GM06990 (cell line): ENCODE results near the gene NCR2.

Experiments used
- DNase-seq: peaks from one replicate; pipeline ENCODE4 v3.0.0-alpha.2; 2011; ENCODE audit not compliant: insufficient read length; ENCODE audit errors: extremely low read depth
- H3K27me3 ChIP-seq: replicated peaks from 2 replicates; pipeline ENCODE4 v1.6.0; 2011; ENCODE audit warnings: low read length; ENCODE audit not compliant: control insufficient read depth, insufficient read depth
- H3K36me3 ChIP-seq: 2 replicates; pipeline ENCODE4 v1.5.1; 2011; ENCODE audit warnings: low read length; ENCODE audit not compliant: control insufficient read depth, insufficient read depth
- H3K4me3 ChIP-seq: replicated peaks from 2 replicates; pipeline ENCODE4 v1.5.1; 2011; ENCODE audit warnings: low read depth, mild to moderate bottlenecking, control low read depth, low read length
- TF ChIP-seq, protein P1 (sequence below): IDR thresholded peaks from 2 replicates; pipeline ENCODE4 v1.5.1; 2011; ENCODE audit warnings: low read length, control low read depth, mild to moderate bottlenecking, inconsistent platforms; ENCODE audit not compliant: insufficient read depth, poor library complexity, severe bottlenecking

NCR2 gene

DNA sequence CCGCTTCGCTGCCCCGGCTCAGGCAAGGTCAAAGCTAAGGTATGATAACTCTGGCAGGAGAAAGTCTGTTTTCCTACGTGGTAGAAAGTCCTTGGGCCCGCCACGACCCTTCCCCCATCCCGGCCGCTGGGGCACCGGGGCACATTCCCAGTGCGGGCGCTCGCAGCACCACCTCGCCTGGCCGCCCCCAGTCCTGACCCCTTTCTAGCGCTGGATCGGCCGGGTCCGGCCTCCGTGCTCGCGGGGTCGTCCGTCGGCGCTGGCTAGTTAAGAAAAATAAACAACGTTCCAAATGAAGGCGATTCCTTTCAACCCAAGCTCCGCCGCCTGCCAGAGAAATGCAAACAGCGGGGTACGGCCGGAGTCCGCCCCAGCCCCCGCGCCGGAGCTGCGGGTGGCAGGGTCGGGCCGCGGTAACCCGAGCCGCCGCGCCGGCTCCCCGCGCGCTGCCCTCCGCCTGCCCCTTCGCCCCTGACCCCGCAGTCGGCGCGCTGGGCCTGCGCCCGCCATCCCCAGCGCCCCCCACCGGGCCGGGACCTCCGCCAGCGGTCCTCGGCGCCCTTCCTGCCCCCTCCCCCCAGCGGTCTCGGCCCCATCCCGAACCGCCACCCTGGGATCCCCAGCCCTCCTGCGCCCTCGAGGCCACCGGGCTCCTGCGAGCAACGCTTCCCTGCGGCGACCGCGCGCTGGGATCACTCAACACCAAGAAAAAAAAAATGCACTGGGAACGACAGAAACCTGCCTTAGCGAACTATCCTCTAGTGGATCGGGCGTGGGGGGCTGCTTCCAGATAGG, 37.6 kb downstream of the NCR2 start:
- no peaks in the 10 kb centered on the region for H3K36me3 ChIP-seq
- DNase-seq, result no peak
- TF ChIP-seq, protein P1, sequence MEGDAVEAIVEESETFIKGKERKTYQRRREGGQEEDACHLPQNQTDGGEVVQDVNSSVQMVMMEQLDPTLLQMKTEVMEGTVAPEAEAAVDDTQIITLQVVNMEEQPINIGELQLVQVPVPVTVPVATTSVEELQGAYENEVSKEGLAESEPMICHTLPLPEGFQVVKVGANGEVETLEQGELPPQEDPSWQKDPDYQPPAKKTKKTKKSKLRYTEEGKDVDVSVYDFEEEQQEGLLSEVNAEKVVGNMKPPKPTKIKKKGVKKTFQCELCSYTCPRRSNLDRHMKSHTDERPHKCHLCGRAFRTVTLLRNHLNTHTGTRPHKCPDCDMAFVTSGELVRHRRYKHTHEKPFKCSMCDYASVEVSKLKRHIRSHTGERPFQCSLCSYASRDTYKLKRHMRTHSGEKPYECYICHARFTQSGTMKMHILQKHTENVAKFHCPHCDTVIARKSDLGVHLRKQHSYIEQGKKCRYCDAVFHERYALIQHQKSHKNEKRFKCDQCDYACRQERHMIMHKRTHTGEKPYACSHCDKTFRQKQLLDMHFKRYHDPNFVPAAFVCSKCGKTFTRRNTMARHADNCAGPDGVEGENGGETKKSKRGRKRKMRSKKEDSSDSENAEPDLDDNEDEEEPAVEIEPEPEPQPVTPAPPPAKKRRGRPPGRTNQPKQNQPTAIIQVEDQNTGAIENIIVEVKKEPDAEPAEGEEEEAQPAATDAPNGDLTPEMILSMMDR, result no peak
- no peak overlapping the region for H3K4me3 ChIP-seq
- H3K27me3 ChIP-seq, result peaks cover 9% of the 10 kb centered on the region

DNA sequence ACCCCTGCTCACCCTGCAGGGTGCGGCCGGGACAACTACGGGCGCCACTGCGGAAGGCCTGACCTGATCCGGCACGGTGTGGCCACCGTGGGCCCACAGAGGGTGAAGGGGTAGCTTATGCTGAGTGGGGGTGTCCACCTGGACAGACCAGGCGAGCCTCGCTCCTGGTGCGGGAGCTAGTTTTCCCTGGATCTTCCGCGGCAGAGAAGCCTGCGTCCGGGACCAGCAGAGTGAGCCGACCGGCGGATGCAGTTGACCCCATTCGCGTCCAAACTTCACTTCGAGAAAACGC, 38.2 kb downstream of the NCR2 start:
- peaks cover 10% of the 10 kb centered on the region for H3K27me3 ChIP-seq
- DNase-seq, result no peak
- H3K4me3 ChIP-seq, result no peak overlapping the region
- no peaks in the 10 kb centered on the region for H3K36me3 ChIP-seq
- TF ChIP-seq, protein P1, result no peak

DNA sequence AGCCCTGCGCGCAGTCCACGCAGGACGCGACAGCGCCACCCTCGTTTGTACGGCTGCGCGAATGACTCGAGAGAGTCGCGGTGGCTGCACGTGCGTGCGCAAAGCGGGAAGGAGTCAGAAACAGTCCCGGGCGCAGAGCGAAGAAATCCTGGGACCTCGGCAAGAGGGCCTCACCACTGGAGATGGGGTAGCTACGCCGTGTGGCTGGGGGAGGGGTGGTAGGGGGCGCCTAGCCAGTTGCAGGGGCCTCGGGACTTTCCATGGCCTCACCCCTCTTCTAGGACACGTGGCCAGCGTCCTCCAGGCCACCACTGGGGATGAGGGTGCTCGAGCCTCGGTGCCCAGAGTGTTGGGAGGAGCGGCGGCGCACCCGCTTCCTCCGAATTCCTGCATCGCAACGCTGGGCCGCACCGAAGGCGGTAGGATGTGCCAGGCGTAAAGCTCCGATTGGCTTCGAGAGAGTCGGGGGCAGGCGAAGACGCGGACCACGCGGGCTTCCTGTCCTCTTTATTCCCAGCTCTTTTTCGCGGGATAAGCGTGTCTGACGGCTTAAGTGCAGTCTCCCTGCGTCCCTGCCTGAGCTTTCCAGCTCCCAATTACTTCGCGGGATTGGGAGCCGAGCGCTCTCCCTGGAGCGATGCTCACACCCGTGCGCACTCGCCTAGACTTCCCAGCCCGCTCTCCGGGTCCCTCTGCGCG, 38.7 kb downstream of the NCR2 start:
- DNase-seq, result peak; percentile 18
- Histone ChIP-seq H3K27me3 (peaks cover 10% of the 10 kb centered on the region), H3K4me3 (no peak overlapping the region), H3K36me3 (no peaks in the 10 kb centered on the region)
- TF ChIP-seq, protein P1, result no peak

DNA sequence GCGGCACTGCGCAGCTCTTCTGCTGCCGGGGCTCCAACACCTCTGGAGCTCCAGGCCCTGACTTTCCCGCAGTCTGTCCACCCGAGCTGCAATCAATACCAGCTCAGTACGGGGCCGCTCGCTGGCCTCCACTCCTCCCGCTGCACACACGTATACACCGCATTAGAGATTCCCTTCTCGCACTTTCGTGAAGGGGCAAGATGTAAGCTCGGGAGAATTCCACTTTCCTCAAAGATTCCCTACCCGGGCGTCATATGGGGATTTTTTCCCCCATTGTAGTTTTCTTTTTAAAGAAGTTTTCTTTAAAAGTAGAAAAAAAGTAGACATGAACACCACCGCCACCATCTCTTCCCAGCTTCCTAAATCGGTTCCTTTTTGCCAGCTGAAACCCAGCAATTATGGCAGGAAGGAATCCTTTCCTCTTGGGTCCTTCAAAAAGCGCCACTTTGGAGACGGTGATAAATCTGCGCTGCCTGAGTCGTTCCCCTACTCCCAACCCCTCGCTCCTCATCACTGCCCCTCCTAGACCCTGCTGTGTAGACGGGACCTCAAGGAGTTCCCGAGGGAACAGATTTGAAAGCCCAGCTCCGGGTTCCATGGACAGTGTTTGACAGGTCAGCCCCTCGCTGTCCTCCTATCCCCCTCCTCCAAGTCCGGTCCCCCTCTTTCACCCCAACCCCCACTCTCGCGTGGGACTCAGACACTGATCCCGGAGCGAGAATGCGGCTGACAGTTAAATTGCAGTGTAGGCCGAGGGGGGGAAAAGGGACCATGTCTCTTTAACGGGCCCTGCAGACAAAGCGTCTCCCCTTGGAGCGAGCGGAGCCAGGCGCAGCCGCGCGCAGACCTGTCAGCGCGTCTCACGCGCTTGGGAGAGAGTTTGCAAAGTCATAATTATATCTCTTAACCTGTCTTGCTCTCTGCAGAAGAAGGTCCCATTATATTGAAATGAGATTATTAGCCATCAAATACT, 39.5 kb downstream of the NCR2 start:
- TF ChIP-seq, protein P1, result no peak
- no peak overlapping the region for H3K4me3 ChIP-seq
- H3K27me3 ChIP-seq, result peaks cover 10% of the 10 kb centered on the region
- no peaks in the 10 kb centered on the region for H3K36me3 ChIP-seq
- DNase-seq, result no peak

DNA sequence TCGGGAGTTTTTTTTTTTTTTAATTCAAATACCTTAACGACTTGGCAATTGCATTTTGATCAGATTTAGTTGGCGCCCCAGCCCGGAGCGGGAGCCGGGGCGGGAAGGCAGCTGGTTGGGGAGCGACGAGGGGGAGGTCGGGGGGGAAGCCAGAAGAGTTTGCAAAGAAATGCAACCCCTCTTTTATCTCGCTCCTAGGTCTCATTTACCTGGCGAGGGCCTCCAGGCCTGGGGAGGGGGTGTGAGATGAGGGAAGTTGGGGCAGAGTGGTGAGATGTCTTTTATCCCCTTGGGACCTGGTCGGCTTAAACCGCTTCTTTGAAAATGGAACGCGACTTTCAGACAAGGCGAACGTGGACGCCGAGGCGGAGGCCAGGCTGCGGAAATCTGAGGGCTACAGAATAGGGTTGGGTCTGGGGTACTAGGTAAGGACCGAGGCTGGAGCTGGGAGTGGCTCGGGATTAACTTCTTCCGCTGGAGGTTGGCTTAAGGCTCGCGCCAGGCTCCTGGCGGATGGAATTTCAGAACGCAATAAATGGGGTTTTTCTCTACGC, 40.3 kb downstream of the NCR2 start:
- DNase-seq, result no peak
- peaks cover 10% of the 10 kb centered on the region for H3K27me3 ChIP-seq
- TF ChIP-seq, protein P1, result no peak
- no peak overlapping the region for H3K4me3 ChIP-seq
- H3K36me3 ChIP-seq, result no peaks in the 10 kb centered on the region
